ENCODE results near the gene GLT1D1. TPM values are rescaled to one million over a fixed set of nuclear protein-coding genes. Genes with fewer than 3 reads are reported as not detected.
A peak's percentile ranks its signal among the peaks of the same experiment; 100 is the strongest.

The GLT1D1 gene
- total RNA-seq, 1 donor from 2014 or later, result 3.2 TPM

DNA sequence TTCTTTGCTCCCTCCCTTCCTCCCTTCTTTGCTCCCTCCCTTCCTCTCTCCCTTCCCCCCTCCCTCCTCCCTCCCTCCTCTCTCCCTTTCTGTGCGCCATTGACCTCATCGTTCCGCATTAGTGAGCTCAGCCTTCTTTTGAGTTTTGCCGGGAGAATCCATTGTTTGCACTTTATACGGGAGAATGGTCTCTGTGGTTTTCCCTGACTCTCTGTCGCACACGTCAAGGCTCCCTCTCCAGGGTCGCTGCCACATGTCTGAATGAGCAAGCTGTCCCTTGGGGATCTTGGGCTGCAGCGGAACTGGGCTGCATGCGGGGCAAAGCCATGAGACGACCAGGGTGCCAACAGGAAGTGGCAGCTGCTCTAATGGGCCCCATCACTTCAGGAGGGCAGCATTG is 118.5 kb downstream of the GLT1D1 start:
- intact Hi-C loops (cut with micrococcal nuclease), result no loop called here
- H3K36me3 Mint-ChIP-seq (ENCODE audit: low read depth), result no peaks in the 10 kb centered on the region
- H3K9me3 Mint-ChIP-seq, result no peaks in the 10 kb centered on the region
- peaks cover 21% of the 10 kb centered on the region for H3K27me3 Mint-ChIP-seq (ENCODE audit: low read depth)
- no peak overlapping the region for H3K27ac Mint-ChIP-seq
- no peak for DNase-seq (ENCODE audit: low spot score)
- peaks cover 11% of the 10 kb centered on the region for H3K4me1 Mint-ChIP-seq (ENCODE audit: low read depth)
- no peak overlapping the region for H3K4me3 Mint-ChIP-seq (ENCODE audit: low read depth)

GRCh38 chr12:128973883-128974681 is 120.8 kb downstream of the GLT1D1 start:
- Mint-ChIP-seq H3K4me1 (ENCODE audit: low read depth) (peaks cover 8% of the 10 kb centered on the region), H3K4me3 (ENCODE audit: low read depth) (no peak overlapping the region), H3K9me3 (no peaks in the 10 kb centered on the region), H3K36me3 (ENCODE audit: low read depth) (no peaks in the 10 kb centered on the region), H3K27me3 (ENCODE audit: low read depth) (peaks cover 17% of the 10 kb centered on the region), H3K27ac (no peak overlapping the region)
- intact Hi-C loops (cut with micrococcal nuclease), result no loop called here
- DNase-seq (ENCODE audit: low spot score), result no peak

DNA sequence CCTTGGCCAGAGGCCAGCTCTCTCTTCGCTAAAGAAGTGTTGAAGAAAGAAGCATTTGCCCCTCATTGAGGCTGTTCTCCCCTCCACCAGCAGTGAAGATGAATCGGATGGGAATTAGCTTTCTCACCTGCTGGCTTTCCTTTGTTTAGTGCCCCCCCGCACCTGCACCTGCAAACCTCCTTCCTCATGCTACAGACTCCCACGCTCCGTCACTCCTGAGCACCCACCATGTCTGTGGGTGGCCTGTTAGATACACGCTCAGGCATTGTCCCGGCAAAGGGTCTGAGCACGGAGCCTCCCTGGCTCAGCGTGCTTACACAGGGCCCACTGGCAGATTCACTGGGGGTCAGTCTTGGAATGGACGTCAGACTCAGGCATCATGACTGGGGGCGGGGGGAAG is 121.6 kb downstream of the GLT1D1 start:
- Mint-ChIP-seq H3K36me3 (ENCODE audit: low read depth) (no peaks in the 10 kb centered on the region), H3K27ac (no peak overlapping the region), H3K4me1 (ENCODE audit: low read depth) (peaks cover 3% of the 10 kb centered on the region), H3K9me3 (no peaks in the 10 kb centered on the region), H3K4me3 (ENCODE audit: low read depth) (no peak overlapping the region), H3K27me3 (ENCODE audit: low read depth) (peaks cover 17% of the 10 kb centered on the region)
- DNase-seq (ENCODE audit: low spot score), result no peak
- intact Hi-C loops (cut with micrococcal nuclease), result no loop called here

GRCh38 chr12:128976120-128976738 is 123.0 kb downstream of the GLT1D1 start:
- intact Hi-C loops (cut with micrococcal nuclease), result no loop called here
- Mint-ChIP-seq H3K27me3 (ENCODE audit: low read depth) (peaks cover 7% of the 10 kb centered on the region), H3K9me3 (no peaks in the 10 kb centered on the region), H3K36me3 (ENCODE audit: low read depth) (no peaks in the 10 kb centered on the region), H3K4me1 (ENCODE audit: low read depth) (peaks cover 3% of the 10 kb centered on the region), H3K27ac (no peak overlapping the region), H3K4me3 (ENCODE audit: low read depth) (peak overlapping the region; percentile 13)
- DNase-seq (ENCODE audit: low spot score), result peak; percentile 11

- intact Hi-C loops (cut with micrococcal nuclease), result no loop called here
- peaks cover 3% of the 10 kb centered on the region for H3K4me1 Mint-ChIP-seq (ENCODE audit: low read depth)
These were observed 124.2 kb downstream of the GLT1D1 start for GRCh38 chr12:128977441-128977840.

GRCh38 chr12:128978067-128978466 is 124.8 kb downstream of the GLT1D1 start:
- Mint-ChIP-seq H3K36me3 (ENCODE audit: low read depth) (no peaks in the 10 kb centered on the region), H3K4me3 (ENCODE audit: low read depth) (no peak overlapping the region), H3K27ac (no peak overlapping the region), H3K4me1 (ENCODE audit: low read depth) (peaks cover 3% of the 10 kb centered on the region), H3K27me3 (ENCODE audit: low read depth) (peaks cover 5% of the 10 kb centered on the region), H3K9me3 (no peaks in the 10 kb centered on the region)
- intact Hi-C loops (cut with micrococcal nuclease), result no loop called here
- no peak for DNase-seq (ENCODE audit: low spot score)

More at GRCh38 chr12:128977441-128977840, 124.2 kb downstream of the GLT1D1 start:
- no peak overlapping the region for H3K27ac Mint-ChIP-seq
- DNase-seq (ENCODE audit: low spot score), result no peak
- no peak overlapping the region for H3K4me3 Mint-ChIP-seq (ENCODE audit: low read depth)
- H3K9me3 Mint-ChIP-seq, result no peaks in the 10 kb centered on the region
- no peaks in the 10 kb centered on the region for H3K36me3 Mint-ChIP-seq (ENCODE audit: low read depth)
- peaks cover 5% of the 10 kb centered on the region for H3K27me3 Mint-ChIP-seq (ENCODE audit: low read depth)

DNA sequence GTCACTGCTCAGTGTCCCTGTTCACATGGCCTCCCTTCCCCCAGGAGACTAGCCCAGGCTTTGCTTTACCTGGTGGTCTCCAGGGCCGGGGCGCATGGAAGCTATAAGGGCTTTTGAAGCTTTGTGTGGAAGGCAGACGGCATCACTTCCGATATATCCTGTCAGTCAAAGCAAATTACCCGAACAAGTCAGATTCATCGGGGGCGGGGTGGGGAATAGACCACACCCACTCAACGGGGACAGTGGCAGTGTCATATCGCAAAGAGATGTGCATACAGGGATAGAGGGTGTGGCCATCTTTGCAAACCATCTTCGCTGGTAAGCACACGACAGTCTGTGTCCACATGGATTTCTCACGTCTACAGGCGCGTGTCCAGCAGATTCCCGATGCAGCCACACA is 127.3 kb downstream of the GLT1D1 start:
- intact Hi-C loops (cut with micrococcal nuclease), result no loop called here
- no peak for DNase-seq (ENCODE audit: low spot score)
- no peak overlapping the region for H3K4me3 Mint-ChIP-seq (ENCODE audit: low read depth)
- H3K4me1 Mint-ChIP-seq (ENCODE audit: low read depth), result peaks cover 2% of the 10 kb centered on the region
- no peaks in the 10 kb centered on the region for H3K36me3 Mint-ChIP-seq (ENCODE audit: low read depth)
- H3K9me3 Mint-ChIP-seq, result no peaks in the 10 kb centered on the region
- peaks cover 1% of the 10 kb centered on the region for H3K27me3 Mint-ChIP-seq (ENCODE audit: low read depth)
- H3K27ac Mint-ChIP-seq, result no peak overlapping the region

DNA sequence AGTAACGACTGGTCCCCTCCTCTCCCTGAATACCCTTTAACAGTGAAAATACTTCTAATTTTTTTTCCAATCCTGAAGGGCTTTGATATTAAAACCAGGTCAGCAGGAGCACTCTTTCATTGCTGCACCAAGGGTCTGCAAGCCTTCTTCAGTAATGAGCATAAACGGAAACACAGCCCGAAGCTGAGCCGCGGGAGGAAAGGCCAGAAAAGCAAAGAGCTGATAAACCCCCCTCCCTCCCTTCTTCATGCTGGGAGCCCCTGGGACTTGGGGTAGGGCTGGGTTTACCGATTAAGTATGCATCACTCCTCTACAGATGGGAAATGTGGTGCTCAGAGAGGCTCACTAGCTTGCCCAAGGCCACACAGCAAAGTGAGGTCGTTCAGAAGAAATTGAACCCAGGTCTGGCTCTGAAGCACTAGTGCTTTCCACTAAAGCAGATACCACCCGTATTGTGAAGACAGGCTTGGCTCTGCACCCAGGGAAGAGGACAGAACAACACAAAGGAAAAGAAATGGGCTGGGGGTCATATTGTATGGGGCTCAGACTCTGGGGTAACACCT is 128.8 kb downstream of the GLT1D1 start:
- no peak for DNase-seq (ENCODE audit: low spot score)
- Mint-ChIP-seq H3K27me3 (ENCODE audit: low read depth) (no peaks in the 10 kb centered on the region), H3K9me3 (no peaks in the 10 kb centered on the region), H3K4me3 (ENCODE audit: low read depth) (no peak overlapping the region), H3K36me3 (ENCODE audit: low read depth) (no peaks in the 10 kb centered on the region), H3K4me1 (ENCODE audit: low read depth) (no peaks in the 10 kb centered on the region), H3K27ac (no peak overlapping the region)
- intact Hi-C loops (cut with micrococcal nuclease), result no loop called here

- intact Hi-C loops (cut with micrococcal nuclease), result no loop called here
- DNase-seq (ENCODE audit: low spot score), result no peak
- Mint-ChIP-seq H3K4me1 (ENCODE audit: low read depth) (no peaks in the 10 kb centered on the region), H3K36me3 (ENCODE audit: low read depth) (no peaks in the 10 kb centered on the region), H3K27ac (no peak overlapping the region), H3K27me3 (ENCODE audit: low read depth) (no peaks in the 10 kb centered on the region), H3K4me3 (ENCODE audit: low read depth) (no peak overlapping the region), H3K9me3 (no peaks in the 10 kb centered on the region)
These were observed 129.7 kb downstream of the GLT1D1 start for GRCh38 chr12:128982933-128983332.

DNA sequence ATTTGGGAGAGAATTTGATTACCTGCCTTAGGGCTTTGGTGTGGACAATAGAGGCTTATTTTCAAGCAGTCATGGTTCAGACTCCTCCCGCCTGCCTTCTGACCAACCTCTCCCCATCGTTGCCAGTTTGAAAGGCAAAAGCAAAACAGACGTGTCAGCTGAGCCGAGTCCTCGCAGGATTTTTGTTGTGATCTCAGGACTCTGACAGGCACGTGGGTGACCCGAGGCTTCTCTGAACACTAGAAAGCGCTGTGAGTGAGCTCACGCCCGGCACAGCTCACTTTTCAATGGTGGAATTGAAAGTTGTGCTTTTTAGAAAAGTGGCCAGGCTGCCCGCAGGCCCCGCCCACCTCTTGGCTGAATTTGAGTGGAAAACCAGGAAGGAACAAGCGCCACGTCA is 130.1 kb downstream of the GLT1D1 start:
- Mint-ChIP-seq H3K36me3 (ENCODE audit: low read depth) (no peaks in the 10 kb centered on the region), H3K4me3 (ENCODE audit: low read depth) (no peak overlapping the region), H3K27ac (no peak overlapping the region), H3K4me1 (ENCODE audit: low read depth) (no peaks in the 10 kb centered on the region), H3K27me3 (ENCODE audit: low read depth) (no peaks in the 10 kb centered on the region), H3K9me3 (no peaks in the 10 kb centered on the region)
- DNase-seq (ENCODE audit: low spot score), result no peak
- intact Hi-C loops (cut with micrococcal nuclease), result no loop called here

DNA sequence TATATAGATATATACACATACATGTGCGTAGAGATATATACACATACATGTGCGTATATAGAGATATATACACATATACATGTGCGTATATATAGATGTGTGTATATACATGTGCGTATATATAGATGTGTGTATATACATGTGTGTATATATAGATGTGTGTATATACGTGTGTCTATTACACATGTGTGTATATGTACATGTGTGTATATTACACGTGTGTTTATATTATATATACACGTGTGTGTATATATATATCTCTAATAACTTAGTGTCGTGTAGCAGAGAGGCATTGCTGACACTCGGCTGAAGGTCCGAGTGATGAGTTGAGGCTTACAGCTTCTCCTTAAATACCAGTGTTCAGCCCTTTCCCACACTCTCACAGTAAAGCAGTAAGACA is 133.7 kb downstream of the GLT1D1 start:
- Mint-ChIP-seq H3K27me3 (ENCODE audit: low read depth) (no peaks in the 10 kb centered on the region), H3K4me1 (ENCODE audit: low read depth) (no peaks in the 10 kb centered on the region), H3K9me3 (no peaks in the 10 kb centered on the region), H3K4me3 (ENCODE audit: low read depth) (no peak overlapping the region), H3K36me3 (ENCODE audit: low read depth) (no peaks in the 10 kb centered on the region), H3K27ac (no peak overlapping the region)
- intact Hi-C loops (cut with micrococcal nuclease), result no loop called here
- DNase-seq (ENCODE audit: low spot score), result no peak

- no peaks in the 10 kb centered on the region for H3K4me1 Mint-ChIP-seq (ENCODE audit: low read depth)
- intact Hi-C loops (cut with micrococcal nuclease), result no loop called here
- DNase-seq (ENCODE audit: low spot score), result no peak
- no peaks in the 10 kb centered on the region for H3K36me3 Mint-ChIP-seq (ENCODE audit: low read depth)
- H3K27ac Mint-ChIP-seq, result no peak overlapping the region
- H3K27me3 Mint-ChIP-seq (ENCODE audit: low read depth), result no peaks in the 10 kb centered on the region
- H3K9me3 Mint-ChIP-seq, result no peaks in the 10 kb centered on the region
- H3K4me3 Mint-ChIP-seq (ENCODE audit: low read depth), result no peak overlapping the region
These were observed 136.0 kb downstream of the GLT1D1 start for GRCh38 chr12:128989287-128989686.

DNA sequence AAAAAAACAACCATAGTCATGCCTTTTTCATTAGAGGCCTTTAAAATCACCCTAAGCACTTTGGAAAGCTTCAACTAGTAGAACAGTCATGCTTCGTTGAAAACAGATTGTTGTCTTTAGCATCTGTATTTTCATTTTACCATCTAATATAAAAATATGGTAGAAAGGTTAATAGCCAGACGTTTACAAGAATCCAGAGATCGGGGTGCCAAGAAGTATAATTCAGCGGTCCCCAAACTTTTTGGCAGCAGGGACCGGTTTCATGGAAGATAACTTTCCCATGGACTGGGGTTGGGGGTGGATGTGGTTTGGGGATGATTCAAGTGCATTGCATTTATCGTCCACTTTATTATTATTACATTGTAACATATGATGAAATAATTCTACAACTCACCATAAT is 138.4 kb downstream of the GLT1D1 start:
- no peaks in the 10 kb centered on the region for H3K4me1 Mint-ChIP-seq (ENCODE audit: low read depth)
- peaks cover 6% of the 10 kb centered on the region for H3K9me3 Mint-ChIP-seq
- DNase-seq (ENCODE audit: low spot score), result no peak
- no peak overlapping the region for H3K27ac Mint-ChIP-seq
- intact Hi-C loops (cut with micrococcal nuclease), result no loop called here
- H3K27me3 Mint-ChIP-seq (ENCODE audit: low read depth), result no peaks in the 10 kb centered on the region
- H3K36me3 Mint-ChIP-seq (ENCODE audit: low read depth), result no peaks in the 10 kb centered on the region
- H3K4me3 Mint-ChIP-seq (ENCODE audit: low read depth), result no peak overlapping the region
